ENCODE measurements around the gene ABCC8.

ABCC8 gene

GRCh38 chr11:17347676-17348075 is 129.0 kb downstream of the ABCC8 start:
- DNase-seq = no peak

- DNase-seq = no peak
Measured at GRCh38 chr11:17343907-17344306, 132.7 kb downstream of the ABCC8 start.

DNA sequence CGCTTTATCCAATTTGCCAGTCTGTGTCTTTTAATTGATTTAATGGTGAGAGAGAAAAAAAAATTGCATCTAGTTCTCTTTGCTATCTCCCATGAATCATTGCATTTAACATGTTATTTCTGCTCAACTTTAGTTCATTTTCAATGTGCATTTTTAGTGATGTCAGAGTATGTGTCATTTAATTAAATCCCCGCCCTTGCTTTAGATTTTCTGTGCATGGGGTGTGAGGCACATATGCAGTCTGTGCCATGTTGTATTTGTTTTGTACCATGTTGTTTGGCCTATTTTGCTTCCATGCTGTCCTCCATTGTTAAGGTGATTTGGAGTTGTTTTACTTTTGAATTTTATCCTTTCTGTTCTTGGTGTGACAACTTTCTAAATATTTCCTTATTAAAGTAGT is 133.4 kb downstream of the ABCC8 start:
- DNase-seq = no peak
